Tibial artery (tissue), 4 donors: ENCODE measurements around the gene PATZ1.
A peak's percentile ranks its signal among the peaks of the same experiment; 100 is the strongest.
"Not testable (repeated sequence)": the region's sequence is repeated elsewhere in the genome, so short reads cannot be mapped to it uniquely, and the experiment has no call there.

Source experiments
- DNase-seq, 2 donors: peaks; one replicate each; pipeline ENCODE4 v3.0.0-alpha.2; 2019
- H3K27ac ChIP-seq, 2 donors: fragments of 200-600 bp; sonication (generic) in 1 of 2; 1 replicate in 1 of 2; 2 replicates in 1 of 2; pipeline ENCODE4 v1.5.1; 2018 to 2019; ENCODE audit warnings: mild to moderate bottlenecking in 1 of 2
- H3K27me3 ChIP-seq, 2 donors: fragments of 200-600 bp; sonication (generic) in 1 of 2; one replicate each; pipeline versions ENCODE4 v1.5.1 to v1.6.0; 2016 to 2019
- H3K36me3 ChIP-seq, 3 donors: fragments of 200-600 bp; sonication (generic) in 2 of 3; one replicate each; pipeline ENCODE4 v1.5.1; 2016 to 2019; ENCODE audit warnings: mild to moderate bottlenecking in 2 of 3
- H3K4me1 ChIP-seq, 4 donors: fragments of 200-600 bp; sonication (generic) in 2 of 4; 1 replicate in 3 of 4; 2 replicates in 1 of 4; pipeline ENCODE4 v1.5.1; 2016 to 2019
- H3K4me3 ChIP-seq, 2 donors: fragments of 200-600 bp; sonication (generic) in 1 of 2; 1 replicate in 1 of 2; 2 replicates in 1 of 2; pipeline ENCODE4 v1.5.1; 2018 to 2019; ENCODE audit warnings: mild to moderate bottlenecking in 2 of 2
- H3K9me3 ChIP-seq, 3 donors: fragments of 200-600 bp; sonication (generic) in 1 of 3; one replicate each; pipeline ENCODE4 v1.5.1; 2016 to 2019
- CTCF ChIP-seq, 2 experiments: fragments of 200-600 bp in 1 of 2; fragments of 450-650 bp in 1 of 2; IDR thresholded peaks; one replicate each; pipeline ENCODE4 v1.5.1; 2017 to 2019; ENCODE audit warnings: antibody characterized with exemption in 2 of 2, mild to moderate bottlenecking in 1 of 2, moderate library complexity in 1 of 2
- intact Hi-C: fragments of 100-400 bp; cut with DNase I; formaldehyde crosslinking; loops from one replicate; pipeline ENCODE4 v1.15.0; 2023; ENCODE audit warnings: low total_unique reads

Gene PATZ1

GRCh38 chr22:31349960-31350359 is 3.8 kb upstream of the PATZ1 start:
- no peak for TF ChIP-seq CTCF (IDR thresholded peaks at IDR 0.05)
- intact Hi-C loops, result loop anchor here (5.0 to 10.0 kb wide), 2 partner anchors 47 to 55 kb away; partner anchors contain the start of genes DRG1 and PIK3IP1
- peaks cover 0 to 13% (median 12%) of the 10 kb centered on the region in 4 donors for H3K4me1 ChIP-seq
- H3K27ac ChIP-seq, result no peak overlapping the region
- no peak overlapping the region for H3K4me3 ChIP-seq
- peaks cover 0 to 26% of the 10 kb centered on the region in 2 donors for H3K27me3 ChIP-seq
- no peaks in the 10 kb centered on the region for H3K36me3 ChIP-seq
- H3K9me3 ChIP-seq, result no peaks in the 10 kb centered on the region
- DNase-seq, result no peak

GRCh38 chr22:31348766-31349165 is 2.6 kb upstream of the PATZ1 start:
- H3K27ac ChIP-seq, result no peak overlapping the region
- no peaks in the 10 kb centered on the region for H3K9me3 ChIP-seq
- intact Hi-C loops, result loop anchor here (5.0 to 10.0 kb wide), 2 partner anchors 49 to 54 kb away; partner anchors contain the start of genes DRG1 and PIK3IP1
- peaks cover 0 to 21% of the 10 kb centered on the region in 2 donors for H3K27me3 ChIP-seq
- peaks cover 0 to 4% (median 0%) of the 10 kb centered on the region in 3 donors for H3K36me3 ChIP-seq
- no peak for TF ChIP-seq CTCF (IDR thresholded peaks at IDR 0.05)
- no peak for DNase-seq
- H3K4me3 ChIP-seq, result no peak overlapping the region
- peaks cover 0 to 25% (median 24%) of the 10 kb centered on the region in 4 donors for H3K4me1 ChIP-seq

- intact Hi-C loops, result loop anchor here (5.0 to 10.0 kb wide), 2 partner anchors 49 to 53 kb away; partner anchors contain the start of genes DRG1 and PIK3IP1
These were observed 1.8 kb upstream of the PATZ1 start for GRCh38 chr22:31348009-31348337.

GRCh38 chr22:31347251-31348008 is 1.3 kb upstream of the PATZ1 start:
- intact Hi-C loops, result loop anchor here (5.0 to 10.0 kb wide), 2 partner anchors 50 to 53 kb away; partner anchors contain the start of genes DRG1 and PIK3IP1
- no peak for TF ChIP-seq CTCF (IDR thresholded peaks at IDR 0.05)
- peak in 1 of 2 donors; percentile 50 for DNase-seq
- Histone ChIP-seq H3K27me3 (peaks cover 0 to 12% of the 10 kb centered on the region in 2 donors), H3K4me1 (peaks cover 0 to 39% (median 34%) of the 10 kb centered on the region in 4 donors), H3K27ac (peak overlapping the region; percentile 81 to 85), H3K36me3 (peaks cover 0 to 8% (median 2%) of the 10 kb centered on the region in 3 donors), H3K4me3 (peak overlapping the region; percentile 75 to 87), H3K9me3 (no peaks in the 10 kb centered on the region)

More at GRCh38 chr22:31348009-31348337, 1.8 kb upstream of the PATZ1 start:
- Histone ChIP-seq H3K4me1 (peaks cover 0 to 33% (median 31%) of the 10 kb centered on the region in 4 donors), H3K4me3 (peak overlapping the region; percentile 75 to 87), H3K27ac (peak overlapping the region; percentile 81 to 85), H3K27me3 (peaks cover 0 to 18% of the 10 kb centered on the region in 2 donors)
- H3K36me3 ChIP-seq, H3K9me3 ChIP-seq, DNase-seq: not testable (repeated sequence)

- peaks cover 0 to 14% (median 8%) of the 10 kb centered on the region in 3 donors for H3K36me3 ChIP-seq
- peak overlapping the region; percentile 75 to 87 for H3K4me3 ChIP-seq
- H3K9me3 ChIP-seq, result no peaks in the 10 kb centered on the region
- H3K27ac ChIP-seq, result peak overlapping the region; percentile 81 to 85
- peaks cover 0 to 44% (median 35%) of the 10 kb centered on the region in 4 donors for H3K4me1 ChIP-seq
- peak; percentile 37 to 80 for DNase-seq
- no peak for TF ChIP-seq CTCF (IDR thresholded peaks at IDR 0.05)
- H3K27me3 ChIP-seq, result peaks cover 0 to 6% of the 10 kb centered on the region in 2 donors
- intact Hi-C loops, result loop anchor here (5.0 to 10.0 kb wide), 2 partner anchors 51 to 52 kb away; partner anchors contain the start of genes DRG1 and PIK3IP1
These were observed 646 bp upstream of the PATZ1 start for GRCh38 chr22:31346733-31347250.
